ENCODE data around the gene MPO. TPM values are rescaled to one million over a fixed set of nuclear protein-coding genes. Genes with fewer than 3 reads are reported as not detected.

The MPO gene
- total and polyA plus RNA-seq, 10 of the 15 experiments (the other 5 are each of a cell fraction or from before 2014, with no cell fraction given): 0.06 to 0.49 (median 0.14) TPM

DNA sequence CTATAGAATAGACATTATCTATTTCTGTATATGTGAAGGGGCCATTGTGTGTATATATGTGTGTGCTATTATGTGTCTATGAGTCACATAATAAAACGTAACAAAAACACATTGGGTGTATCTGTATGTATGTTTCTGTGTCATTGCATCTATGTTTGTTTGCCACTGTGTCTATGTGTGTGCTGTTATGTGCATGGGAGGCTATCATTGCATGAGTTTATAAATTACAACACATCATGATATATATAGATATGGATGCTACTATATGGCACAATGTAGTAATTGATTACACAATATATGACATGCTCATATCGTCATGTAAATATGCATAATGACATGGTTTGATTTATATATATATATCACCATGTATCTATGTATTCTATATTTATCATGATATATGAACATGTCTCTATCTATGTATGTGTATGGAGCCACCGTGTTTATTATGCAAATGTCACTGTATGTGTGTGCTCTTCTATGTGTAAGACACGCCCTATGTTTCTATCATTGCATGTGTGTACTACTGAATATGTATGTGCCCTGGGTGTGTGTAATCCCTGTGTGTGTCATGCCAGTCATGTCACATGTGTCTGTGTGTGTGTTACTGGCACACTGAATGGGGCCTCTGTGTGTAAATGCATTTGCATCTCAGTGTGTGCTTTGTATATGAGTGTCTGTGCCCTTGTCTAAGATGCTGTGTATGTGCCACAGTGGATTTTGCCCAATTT is 49.2 kb upstream of the MPO start (continued):
- TF ChIP-seq E2F8 (IDR thresholded peaks at IDR 0.05; ENCODE audit: low read depth, partially characterized antibody): peak; percentile 45
- TF ChIP-seq, protein P1, sequence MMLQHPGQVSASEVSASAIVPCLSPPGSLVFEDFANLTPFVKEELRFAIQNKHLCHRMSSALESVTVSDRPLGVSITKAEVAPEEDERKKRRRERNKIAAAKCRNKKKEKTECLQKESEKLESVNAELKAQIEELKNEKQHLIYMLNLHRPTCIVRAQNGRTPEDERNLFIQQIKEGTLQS (IDR thresholded peaks at IDR 0.05; ENCODE audit: borderline replicate concordance, extremely low read depth, low read depth, low read length): no peak
- peak in 1 of 2 experiments; percentile 23; a peak in 1 of 4 replicates for TF ChIP-seq CEBPB (IDR thresholded peaks at IDR 0.05; ENCODE audit: borderline replicate concordance in 1 of 2, low read depth in 2 of 2, low read length in 2 of 2)
- no peak for TF ChIP-seq SRF (IDR thresholded peaks at IDR 0.05; ENCODE audit: low read depth in 2 of 2, low read length in 2 of 2)
- TF ChIP-seq SMAD1 (IDR thresholded peaks at IDR 0.05; ENCODE audit: low read depth, partially characterized antibody): peak; percentile 96
- no peak for TF ChIP-seq POLR2A (IDR thresholded peaks at IDR 0.05; ENCODE audit: low read depth, low read length)
- TF ChIP-seq JUNB (IDR thresholded peaks at IDR 0.05): no peak
- TF ChIP-seq, protein P2, sequence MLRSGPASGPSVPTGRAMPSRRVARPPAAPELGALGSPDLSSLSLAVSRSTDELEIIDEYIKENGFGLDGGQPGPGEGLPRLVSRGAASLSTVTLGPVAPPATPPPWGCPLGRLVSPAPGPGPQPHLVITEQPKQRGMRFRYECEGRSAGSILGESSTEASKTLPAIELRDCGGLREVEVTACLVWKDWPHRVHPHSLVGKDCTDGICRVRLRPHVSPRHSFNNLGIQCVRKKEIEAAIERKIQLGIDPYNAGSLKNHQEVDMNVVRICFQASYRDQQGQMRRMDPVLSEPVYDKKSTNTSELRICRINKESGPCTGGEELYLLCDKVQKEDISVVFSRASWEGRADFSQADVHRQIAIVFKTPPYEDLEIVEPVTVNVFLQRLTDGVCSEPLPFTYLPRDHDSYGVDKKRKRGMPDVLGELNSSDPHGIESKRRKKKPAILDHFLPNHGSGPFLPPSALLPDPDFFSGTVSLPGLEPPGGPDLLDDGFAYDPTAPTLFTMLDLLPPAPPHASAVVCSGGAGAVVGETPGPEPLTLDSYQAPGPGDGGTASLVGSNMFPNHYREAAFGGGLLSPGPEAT (IDR thresholded peaks at IDR 0.05; ENCODE audit: low read depth): no peak
- TF ChIP-seq ATF2 (IDR thresholded peaks at IDR 0.05; ENCODE audit: low read length): no peak
- TF ChIP-seq TARDBP (IDR thresholded peaks at IDR 0.05; ENCODE audit: borderline replicate concordance): peak; percentile 37; the same call in 1 of the 2 replicates
- no peak for TF ChIP-seq RBBP5 (conservative IDR thresholded peaks at IDR 0.05)
- no peak for TF ChIP-seq ZZZ3 (IDR thresholded peaks at IDR 0.05; ENCODE audit: control insufficient read depth, insufficient read length, low read depth)
- TF ChIP-seq KDM1A (IDR thresholded peaks at IDR 0.05; ENCODE audit: borderline replicate concordance): no peak
- no peak for TF ChIP-seq NRF1 (conservative IDR thresholded peaks at IDR 0.05; ENCODE audit: low read depth, low read length)
- peak; percentile 97 for TF ChIP-seq WRNIP1 (IDR thresholded peaks at IDR 0.05; ENCODE audit: borderline replicate concordance, low read depth, low read length)
- TF ChIP-seq HDGF (IDR thresholded peaks at IDR 0.05): no peak
- TF ChIP-seq POLR2AphosphoS2 (IDR thresholded peaks at IDR 0.05; ENCODE audit: low read depth, low read length): peak; percentile 98
- TF ChIP-seq PAX5 (IDR thresholded peaks at IDR 0.05; ENCODE audit: borderline replicate concordance, low read depth, low read length): peak; percentile 90; the same call in 1 of the 2 replicates
- peak; percentile 75 for TF ChIP-seq PKNOX1 (IDR thresholded peaks at IDR 0.05)
- peak; percentile 6 for TF ChIP-seq KLF5 (IDR thresholded peaks at IDR 0.05; ENCODE audit: partially characterized antibody)
- TF ChIP-seq, protein P3, sequence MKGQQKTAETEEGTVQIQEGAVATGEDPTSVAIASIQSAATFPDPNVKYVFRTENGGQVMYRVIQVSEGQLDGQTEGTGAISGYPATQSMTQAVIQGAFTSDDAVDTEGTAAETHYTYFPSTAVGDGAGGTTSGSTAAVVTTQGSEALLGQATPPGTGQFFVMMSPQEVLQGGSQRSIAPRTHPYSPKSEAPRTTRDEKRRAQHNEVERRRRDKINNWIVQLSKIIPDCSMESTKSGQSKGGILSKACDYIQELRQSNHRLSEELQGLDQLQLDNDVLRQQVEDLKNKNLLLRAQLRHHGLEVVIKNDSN (IDR thresholded peaks at IDR 0.05; ENCODE audit: borderline replicate concordance, extremely low read length, insufficient read depth, low read depth, low read length): no peak

All from GM12878 (cell line).